Sigmoid colon (tissue), 7 donors: ENCODE results near the gene SH3BP1. TPM values are rescaled to one million over a fixed set of nuclear protein-coding genes. Genes with fewer than 3 reads are reported as not detected.

Source experiments
- DNase-seq: peaks from one replicate; pipeline ENCODE4 v3.0.0-alpha.2; 2019
- H3K27ac ChIP-seq, 4 donors: fragments of 200-600 bp; sonication (generic); one replicate each; pipeline ENCODE4 v1.5.1; 2016 to 2019; ENCODE audit warnings: mild to moderate bottlenecking in 1 of 4
- H3K27me3 ChIP-seq, 3 donors: fragments of 200-600 bp; sonication (generic); one replicate each; pipeline ENCODE4 v1.5.1; 2019; ENCODE audit warnings: mild to moderate bottlenecking in 1 of 3
- H3K36me3 ChIP-seq, 4 donors: fragments of 200-600 bp; sonication (generic); one replicate each; pipeline ENCODE4 v1.5.1; 2016 to 2019
- H3K4me1 ChIP-seq, 4 donors: fragments of 200-600 bp; sonication (generic); one replicate each; pipeline ENCODE4 v1.5.1; 2017 to 2019
- H3K4me3 ChIP-seq, 4 donors: fragments of 200-600 bp; sonication (generic); one replicate each; pipeline ENCODE4 v1.5.1; 2017 to 2019; ENCODE audit warnings: mild to moderate bottlenecking in 2 of 4, moderate library complexity in 1 of 4
- H3K9me3 ChIP-seq, 4 donors: fragments of 200-600 bp in 3 of 4; sonication (generic) in 3 of 4; one replicate each; pipeline versions ENCODE4 v1.5.1 to v1.6.1; 2013 to 2019
- EP300 ChIP-seq, 4 donors: sonication (generic); formaldehyde crosslinking; IDR thresholded peaks; one replicate each; pipeline ENCODE4 v1.6.1; 2017; ENCODE audit warnings: antibody characterized with exemption in 4 of 4
- POLR2A ChIP-seq, 2 donors: fragments of 450-650 bp; IDR thresholded peaks; one replicate each; pipeline ENCODE4 v1.6.1; 2016; ENCODE audit warnings: antibody characterized with exemption in 2 of 2, mild to moderate bottlenecking in 2 of 2, moderate library complexity in 2 of 2
- POLR2AphosphoS5 ChIP-seq, 4 donors: sonication (generic); formaldehyde crosslinking; IDR thresholded peaks; one replicate each; pipeline ENCODE4 v1.6.1; 2017; ENCODE audit warnings: antibody characterized with exemption in 4 of 4
- WGBS, 2 donors: extraction: QIAGEN DNeasy Blood & Tissue Kit; methylation state at CpG; one replicate each; pipeline ENCODE4 v1.1.7; 2013; 5-methylcytosine and 5-hydroxymethylcytosine counted together
- intact Hi-C: fragments of 100-400 bp; cut with DNase I; formaldehyde crosslinking; loops from one replicate; pipeline ENCODE4 v1.15.1; 2023
- polyA plus RNA-seq, 3 donors: library from polyadenylated mRNA; stranded (reverse); fragments of 200-250 nt; gene quantifications; one replicate each; pipeline ENCODE4 v1.2.3, GENCODE V29; 2013
- total RNA-seq, 4 donors: library from RNA; depleted of rRNA; stranded (reverse); fragments of >200 nt; gene quantifications; one replicate each; pipeline ENCODE4 v1.1.0, GENCODE V29; 2016
- TF ChIP-seq, protein P1 (sequence below), 4 experiments: fragments of 450-650 bp in 3 of 4; fragments of 200-600 bp in 1 of 4; IDR thresholded peaks; one replicate each; pipeline ENCODE4 v1.5.1; 2016 to 2019; ENCODE audit warnings: antibody characterized with exemption in 4 of 4, mild to moderate bottlenecking in 3 of 4, moderate library complexity in 2 of 4
- donor health status: healthy with polysubstance abuse.
- donor health status: Bipolar disorder and iron deficiency.
- donor health status: healthy.

The SH3BP1 gene
- total and polyA plus RNA-seq, 7 donors: 1.4 to 71.2 (median 6.9) TPM

GRCh38 chr22:37658133-37659065 lies 18.9 kb downstream of the SH3BP1 start, which contains the start of gene PDXP:
PDXP (plus strand) TSS chr22:37658723; CDS start chr22:37658783, 60 bp downstream.
- DNase-seq: peak; percentile 100
- TF ChIP-seq POLR2AphosphoS5 (IDR thresholded peaks at IDR 0.05): peak; percentile 20 to 79 (median 73)
- TF ChIP-seq POLR2A (IDR thresholded peaks at IDR 0.05): no peak
- Histone ChIP-seq H3K9me3 (no peaks in the 10 kb centered on the region), H3K36me3 (no peaks in the 10 kb centered on the region), H3K27ac (peak within 1 kb of the TSS; percentile 81 to 95 (median 84)), H3K4me1 (peaks cover 0 to 50% (median 46%) of the 10 kb centered on the region in 4 donors), H3K4me3 (peak within 1 kb of the TSS; percentile 46 to 76 (median 64)), H3K27me3 (no peaks in the 10 kb centered on the region)
- intact Hi-C loops: no loop called here
- WGBS, 2 donors: 0 to 1% methylated on average over 101 of the region's 101 CpGs

DNA sequence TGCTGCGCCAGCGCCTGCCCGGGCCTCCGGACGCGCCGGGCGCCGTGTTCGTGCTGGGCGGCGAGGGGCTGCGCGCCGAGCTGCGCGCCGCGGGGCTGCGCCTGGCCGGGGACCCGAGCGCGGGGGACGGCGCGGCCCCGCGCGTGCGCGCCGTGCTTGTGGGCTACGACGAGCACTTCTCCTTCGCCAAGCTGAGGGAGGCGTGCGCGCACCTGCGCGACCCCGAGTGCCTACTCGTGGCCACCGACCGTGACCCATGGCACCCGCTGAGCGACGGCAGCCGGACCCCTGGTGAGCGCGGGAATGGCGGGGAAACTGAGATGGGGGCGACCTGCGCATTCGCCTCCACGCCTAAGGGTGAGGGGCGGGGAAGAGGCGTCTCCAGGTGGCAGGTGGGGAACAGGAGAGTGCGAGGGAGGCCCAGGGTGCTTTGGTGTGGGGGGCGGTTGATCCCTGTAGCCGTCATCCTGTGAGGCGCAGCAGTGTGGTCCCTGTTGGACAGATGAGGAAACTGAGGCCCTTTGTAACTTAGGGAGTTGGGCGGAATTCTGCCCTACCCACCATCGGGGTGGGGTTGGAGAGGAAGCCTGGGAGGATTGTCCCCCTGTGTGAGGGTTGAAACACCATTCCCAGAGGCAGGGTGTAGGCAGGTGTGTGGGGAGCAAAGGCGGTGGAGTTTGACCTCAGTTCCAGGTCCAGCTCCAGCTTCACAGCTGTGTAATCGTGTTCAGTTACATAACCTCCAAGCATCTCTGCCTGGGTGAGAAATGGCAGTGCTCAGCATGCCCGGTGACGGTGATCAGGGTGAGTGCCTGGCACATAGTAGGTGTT lies 19.8 kb downstream of the SH3BP1 start:
- 1 to 3% methylated on average over 68 of the region's 68 CpGs for WGBS, 2 donors
- DNase-seq: no peak
- Histone ChIP-seq H3K9me3 (no peaks in the 10 kb centered on the region), H3K27me3 (no peaks in the 10 kb centered on the region), H3K4me1 (peaks cover 0 to 57% (median 55%) of the 10 kb centered on the region in 4 donors), H3K36me3 (no peaks in the 10 kb centered on the region), H3K4me3 (peak overlapping the region; percentile 46 to 76 (median 64)), H3K27ac (peak overlapping the region; percentile 75 to 95 (median 83))
- TF ChIP-seq POLR2AphosphoS5 (IDR thresholded peaks at IDR 0.05): no peak
- TF ChIP-seq EP300 (IDR thresholded peaks at IDR 0.05): no peak
- no peak for TF ChIP-seq POLR2A (IDR thresholded peaks at IDR 0.05)
- TF ChIP-seq, protein P1, sequence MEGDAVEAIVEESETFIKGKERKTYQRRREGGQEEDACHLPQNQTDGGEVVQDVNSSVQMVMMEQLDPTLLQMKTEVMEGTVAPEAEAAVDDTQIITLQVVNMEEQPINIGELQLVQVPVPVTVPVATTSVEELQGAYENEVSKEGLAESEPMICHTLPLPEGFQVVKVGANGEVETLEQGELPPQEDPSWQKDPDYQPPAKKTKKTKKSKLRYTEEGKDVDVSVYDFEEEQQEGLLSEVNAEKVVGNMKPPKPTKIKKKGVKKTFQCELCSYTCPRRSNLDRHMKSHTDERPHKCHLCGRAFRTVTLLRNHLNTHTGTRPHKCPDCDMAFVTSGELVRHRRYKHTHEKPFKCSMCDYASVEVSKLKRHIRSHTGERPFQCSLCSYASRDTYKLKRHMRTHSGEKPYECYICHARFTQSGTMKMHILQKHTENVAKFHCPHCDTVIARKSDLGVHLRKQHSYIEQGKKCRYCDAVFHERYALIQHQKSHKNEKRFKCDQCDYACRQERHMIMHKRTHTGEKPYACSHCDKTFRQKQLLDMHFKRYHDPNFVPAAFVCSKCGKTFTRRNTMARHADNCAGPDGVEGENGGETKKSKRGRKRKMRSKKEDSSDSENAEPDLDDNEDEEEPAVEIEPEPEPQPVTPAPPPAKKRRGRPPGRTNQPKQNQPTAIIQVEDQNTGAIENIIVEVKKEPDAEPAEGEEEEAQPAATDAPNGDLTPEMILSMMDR (IDR thresholded peaks at IDR 0.05): no peak
- intact Hi-C loops: no loop called here

DNA sequence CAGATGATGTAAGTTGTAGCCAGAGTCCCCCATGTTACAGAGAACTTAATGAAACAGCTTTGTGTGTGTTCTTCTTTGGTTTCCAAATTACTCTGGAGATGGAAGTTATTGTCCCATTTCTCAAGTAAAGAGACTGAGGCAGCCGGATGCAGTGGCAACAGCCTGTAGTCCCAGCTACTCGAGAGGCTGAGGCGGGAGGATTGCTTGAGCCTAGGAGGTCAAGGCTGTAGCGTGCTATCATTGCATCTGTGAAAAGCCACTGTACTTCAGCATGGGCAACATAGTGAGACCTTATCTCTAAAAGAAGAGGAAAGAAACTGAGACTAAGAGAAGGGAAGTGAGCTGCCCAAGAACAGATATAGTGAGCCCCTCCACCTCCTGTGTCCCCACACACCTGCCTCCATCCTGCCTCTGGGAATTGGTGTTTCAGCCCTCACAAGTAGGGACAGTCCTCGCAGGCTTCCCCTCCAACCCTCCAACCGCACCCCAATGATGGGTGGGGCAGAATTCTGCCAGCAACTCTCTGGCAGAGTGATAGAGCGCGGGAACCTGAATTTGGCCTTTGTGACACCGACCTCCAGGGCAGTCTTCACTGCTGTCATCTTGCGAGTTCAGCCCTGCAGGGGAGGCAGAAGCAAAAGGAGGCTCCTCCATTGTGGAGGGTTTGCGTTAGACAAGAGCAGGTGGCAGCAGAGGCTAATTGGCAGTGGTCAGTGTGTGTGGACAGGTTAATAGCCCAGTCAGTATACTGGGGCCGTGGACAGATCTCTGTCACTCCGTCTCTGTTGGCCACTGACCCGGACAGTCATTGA lies 20.6 kb downstream of the SH3BP1 start:
- no peaks in the 10 kb centered on the region for H3K36me3 ChIP-seq
- DNase-seq: no peak
- peaks cover 0 to 66% (median 62%) of the 10 kb centered on the region in 4 donors for H3K4me1 ChIP-seq
- peak overlapping the region in 2 of 4 donors; percentile 60 to 76 for H3K4me3 ChIP-seq
- 31 to 66% methylated on average over 14 of the region's 14 CpGs for WGBS, 2 donors
- H3K27ac ChIP-seq: peak overlapping the region; percentile 75 to 95 (median 83)
- no peaks in the 10 kb centered on the region for H3K9me3 ChIP-seq
- TF ChIP-seq EP300 (IDR thresholded peaks at IDR 0.05): no peak
- TF ChIP-seq POLR2AphosphoS5 (IDR thresholded peaks at IDR 0.05): no peak
- TF ChIP-seq, protein P1 (IDR thresholded peaks at IDR 0.05): no peak
- TF ChIP-seq POLR2A (IDR thresholded peaks at IDR 0.05): no peak
- H3K27me3 ChIP-seq: no peaks in the 10 kb centered on the region
- intact Hi-C loops: loop anchor here (2.0 kb wide), 1 partner anchor 21 kb away; no protein-coding TSS in a partner anchor

GRCh38 chr22:37660709-37661045 lies 21.2 kb downstream of the SH3BP1 start:
- Histone ChIP-seq H3K4me3 (no peak overlapping the region), H3K4me1 (peaks cover 0 to 70% (median 64%) of the 10 kb centered on the region in 4 donors), H3K36me3 (peaks cover 0 to 3% (median 0%) of the 10 kb centered on the region in 4 donors), H3K27ac (peak overlapping the region; percentile 75 to 95 (median 83)), H3K27me3 (no peaks in the 10 kb centered on the region), H3K9me3 (no peaks in the 10 kb centered on the region)
- no peak for DNase-seq
- TF ChIP-seq POLR2AphosphoS5 (IDR thresholded peaks at IDR 0.05): no peak
- TF ChIP-seq EP300 (IDR thresholded peaks at IDR 0.05): no peak
- TF ChIP-seq, protein P1 (IDR thresholded peaks at IDR 0.05): no peak
- TF ChIP-seq POLR2A (IDR thresholded peaks at IDR 0.05): no peak
- intact Hi-C loops: loop anchor here (2.0 kb wide), 1 partner anchor 20 kb away; no protein-coding TSS in a partner anchor
- 79% methylated on average over 2 of the region's 2 CpGs for WGBS, 2 donors
